ENCODE results near the gene DYSF.

DNA sequence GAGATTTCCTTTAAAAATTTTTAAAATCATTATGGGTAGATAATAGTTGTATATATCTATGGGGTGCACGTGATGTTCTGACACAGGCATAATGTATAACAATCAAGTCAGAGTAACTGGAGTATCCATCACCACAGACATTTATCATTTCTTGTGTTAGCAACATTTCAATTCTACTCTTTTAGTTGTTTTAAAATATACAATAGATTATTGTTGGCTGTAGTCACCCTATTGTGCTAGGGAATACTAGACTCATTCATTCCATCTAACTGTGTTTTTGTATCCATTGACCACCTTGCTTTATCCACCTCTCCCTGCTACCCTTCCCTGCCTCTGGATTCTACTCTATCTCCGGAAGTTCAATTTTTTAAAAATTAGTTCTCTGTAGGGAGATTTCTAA lies 31.0 kb downstream of the DYSF start:
- TF ChIP-seq EZH2 (IDR thresholded peaks at IDR 0.05; ENCODE audit: low read length) = no peak
- TF ChIP-seq, protein P1, sequence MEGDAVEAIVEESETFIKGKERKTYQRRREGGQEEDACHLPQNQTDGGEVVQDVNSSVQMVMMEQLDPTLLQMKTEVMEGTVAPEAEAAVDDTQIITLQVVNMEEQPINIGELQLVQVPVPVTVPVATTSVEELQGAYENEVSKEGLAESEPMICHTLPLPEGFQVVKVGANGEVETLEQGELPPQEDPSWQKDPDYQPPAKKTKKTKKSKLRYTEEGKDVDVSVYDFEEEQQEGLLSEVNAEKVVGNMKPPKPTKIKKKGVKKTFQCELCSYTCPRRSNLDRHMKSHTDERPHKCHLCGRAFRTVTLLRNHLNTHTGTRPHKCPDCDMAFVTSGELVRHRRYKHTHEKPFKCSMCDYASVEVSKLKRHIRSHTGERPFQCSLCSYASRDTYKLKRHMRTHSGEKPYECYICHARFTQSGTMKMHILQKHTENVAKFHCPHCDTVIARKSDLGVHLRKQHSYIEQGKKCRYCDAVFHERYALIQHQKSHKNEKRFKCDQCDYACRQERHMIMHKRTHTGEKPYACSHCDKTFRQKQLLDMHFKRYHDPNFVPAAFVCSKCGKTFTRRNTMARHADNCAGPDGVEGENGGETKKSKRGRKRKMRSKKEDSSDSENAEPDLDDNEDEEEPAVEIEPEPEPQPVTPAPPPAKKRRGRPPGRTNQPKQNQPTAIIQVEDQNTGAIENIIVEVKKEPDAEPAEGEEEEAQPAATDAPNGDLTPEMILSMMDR (optimal IDR thresholded peaks at IDR 0.05 in 1 of 3, IDR thresholded peaks at IDR 0.05 in 1 of 3, conservative IDR thresholded peaks at IDR 0.05 in 1 of 3; ENCODE audit: extremely low read depth in 1 of 3, insufficient read depth in 2 of 3, low read length in 3 of 3) = no peak

Data from keratinocyte (primary cell).